GM12801 (cell line): ENCODE results near the gene ADRB2.

Experiments
- CTCF ChIP-seq: IDR thresholded peaks from one replicate; pipeline ENCODE4 v1.5.1; 2011; ENCODE audit warnings: control low read depth; ENCODE audit not compliant: insufficient read length; ENCODE audit errors: extremely low read depth

ADRB2 gene

GRCh38 chr5:148788636-148789035 lies 37.8 kb upstream of the ADRB2 start:
- TF ChIP-seq CTCF, result no peak

- no peak for TF ChIP-seq CTCF
These were observed 35.7 kb upstream of the ADRB2 start for GRCh38 chr5:148790545-148791333.

GRCh38 chr5:148791334-148791667 lies 35.1 kb upstream of the ADRB2 start:
- TF ChIP-seq CTCF, result no peak

GRCh38 chr5:148791696-148792095 lies 34.7 kb upstream of the ADRB2 start:
- no peak for TF ChIP-seq CTCF

- no peak for TF ChIP-seq CTCF
These were observed 33.7 kb upstream of the ADRB2 start for GRCh38 chr5:148792744-148793143.

- no peak for TF ChIP-seq CTCF
These were observed 33.1 kb upstream of the ADRB2 start for GRCh38 chr5:148793261-148793660.

- TF ChIP-seq CTCF, result no peak
These were observed 32.1 kb upstream of the ADRB2 start for GRCh38 chr5:148794275-148794674.
